PC-9 (cell line): ENCODE measurements around the gene FAM47E. TPM values are rescaled to one million over a fixed set of nuclear protein-coding genes. Genes with fewer than 3 reads are reported as not detected.
A peak's percentile ranks its signal among the peaks of the same experiment; 100 is the strongest.

Experiments used
- BruUV-seq: library from RNA; stranded (reverse); fragments of 400-500 nt; replicated peaks from 2 replicates; lab custom pipeline; 2021; lab: Mats Ljungman, UMichigan
- CTCF ChIA-PET: fragments of 300-600 bp; sonication (Branson Sonifier 250); formaldehyde crosslinking; loops from one replicate; lab custom pipeline; 2022; ENCODE audit warnings: antibody characterized with exemption; lab: Charles Lee
- POLR2A ChIA-PET: fragments of 300-600 bp; sonication (Branson Sonifier 250); formaldehyde crosslinking; loops from one replicate; lab custom pipeline; 2022; ENCODE audit warnings: antibody characterized with exemption; ENCODE audit not compliant: unreplicated experiment; lab: Charles Lee
- DNase-seq, 2 experiments: peaks; one replicate each; pipeline versions ENCODE4 v3.0.0 to v3.0.0-alpha.2; 2015 to 2022; ENCODE audit warnings: mixed read lengths in 1 of 2
- H2AFZ ChIP-seq: fragments of 200-600 bp; sonication (generic); 2 replicates; pipeline ENCODE4 v1.8.1; 2017; ENCODE audit warnings: antibody characterized with exemption
- H3F3A ChIP-seq: fragments of 200-600 bp; sonication (generic); 2 replicates; pipeline ENCODE4 v1.8.1; 2017; ENCODE audit warnings: antibody characterized with exemption, mild to moderate bottlenecking, low read depth; ENCODE audit not compliant: insufficient read depth
- H3K27ac ChIP-seq: fragments of 200-600 bp; sonication (generic); 2 replicates; pipeline ENCODE4 v1.6.1; 2016; ENCODE audit warnings: mixed run types
- H3K27me3 ChIP-seq: fragments of 200-600 bp; sonication (generic); 2 replicates; pipeline ENCODE4 v1.6.1; 2016; ENCODE audit warnings: low read depth, mixed run types; ENCODE audit not compliant: insufficient read depth
- H3K36me3 ChIP-seq: fragments of 200-600 bp; sonication (generic); 2 replicates; pipeline ENCODE4 v1.6.1; 2016; ENCODE audit warnings: low read depth, mixed run types
- H3K4me1 ChIP-seq: fragments of 200-600 bp; sonication (generic); replicated peaks from 2 replicates; pipeline ENCODE4 v1.6.1; 2016; ENCODE audit warnings: mixed run types; ENCODE audit not compliant: insufficient read depth
- H3K4me2 ChIP-seq: fragments of 200-600 bp; sonication (generic); 2 replicates; pipeline ENCODE4 v1.6.1; 2017; ENCODE audit warnings: mixed run types
- H3K4me3 ChIP-seq: fragments of 200-600 bp; sonication (generic); 2 replicates; pipeline ENCODE4 v1.6.1; 2016; ENCODE audit warnings: mixed run types
- H3K79me2 ChIP-seq: fragments of 200-600 bp; sonication (generic); 2 replicates; pipeline ENCODE4 v1.6.1; 2017; ENCODE audit warnings: low read depth, mixed run types
- H3K9me2 ChIP-seq: fragments of 200-600 bp; sonication (generic); 2 replicates; pipeline ENCODE4 v1.8.1; 2017; ENCODE audit warnings: mild to moderate bottlenecking; ENCODE audit not compliant: insufficient read depth
- H3K9me3 ChIP-seq: fragments of 200-600 bp; sonication (generic); 2 replicates; pipeline ENCODE4 v1.8.1; 2016; ENCODE audit warnings: low read depth; ENCODE audit not compliant: insufficient read depth
- H4K20me1 ChIP-seq: fragments of 200-600 bp; sonication (generic); 2 replicates; pipeline ENCODE4 v1.8.1; 2017; ENCODE audit not compliant: insufficient read depth
- EZH2 ChIP-seq: fragments of 200-600 bp; sonication (generic); IDR thresholded peaks from 2 replicates; pipeline ENCODE4 v1.8.0; 2017; ENCODE audit warnings: antibody characterized with exemption, low read depth
- intact Hi-C: fragments of 100-400 bp; cut with micrococcal nuclease; formaldehyde crosslinking; loops from one replicate; pipeline ENCODE4 v1.10.0; 2022; ENCODE audit not compliant: unreplicated experiment
- total RNA-seq: library from RNA; stranded (reverse); gene quantifications from 2 replicates; pipeline ENCODE4 v1.2.3, GENCODE V29; 2021
- TF ChIP-seq, protein P1 (sequence below): fragments of 200-600 bp; sonication (generic); conservative IDR thresholded peaks from 2 replicates; pipeline ENCODE4 v1.6.1; 2017; ENCODE audit warnings: mixed run types, antibody characterized with exemption, mild to moderate bottlenecking, moderate library complexity

FAM47E gene
- total RNA-seq, 1 experiment from 2014 or later, result 2.2 TPM

DNA sequence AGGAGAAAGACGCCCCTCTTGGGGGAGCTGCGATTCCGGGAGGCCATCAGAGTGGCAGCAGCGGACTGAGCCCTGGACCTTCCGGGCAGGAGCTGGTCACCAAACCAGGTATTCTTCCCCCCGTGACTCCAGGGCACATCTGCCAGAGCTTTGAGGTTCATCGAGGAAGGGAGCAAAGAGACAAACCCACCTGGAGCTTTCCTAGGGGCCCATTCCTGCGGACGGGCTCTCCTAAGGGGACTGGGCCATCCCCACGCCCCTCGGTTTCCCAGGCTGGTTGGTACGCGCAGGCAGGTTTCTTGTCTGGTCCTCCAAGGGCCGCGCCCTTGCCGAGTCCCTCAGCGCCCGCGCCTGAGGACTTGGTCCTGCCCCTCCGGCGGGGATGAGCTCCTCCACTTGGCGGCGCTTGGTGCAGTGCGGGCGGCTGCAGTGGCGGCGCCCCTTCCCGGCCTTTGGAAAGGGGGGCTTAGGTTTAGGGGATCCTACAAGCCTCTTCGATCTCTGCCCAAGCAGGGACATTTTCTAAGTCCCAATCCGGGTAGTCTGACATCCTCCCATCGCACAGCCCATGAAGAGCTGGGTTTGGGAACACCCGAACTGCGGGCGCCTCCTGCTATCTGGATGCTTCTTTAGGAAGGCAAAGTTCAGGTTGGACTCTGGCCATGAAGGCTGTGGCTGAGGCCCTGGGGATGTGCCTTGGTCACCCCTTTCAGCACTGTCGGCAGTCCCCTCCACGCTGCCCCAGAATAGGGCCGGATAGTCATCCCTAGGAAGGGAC, 55.5 kb downstream of the FAM47E start:
- no peaks in the 10 kb centered on the region for H4K20me1 ChIP-seq
- CTCF ChIA-PET, result no interaction called here
- BruUV-seq, result TSS peak; percentile 59
- peaks cover 3% of the 10 kb centered on the region; the same call in 1 of the 2 replicates for H3F3A ChIP-seq
- POLR2A ChIA-PET, result interaction anchor here (0.5 kb wide), 2 partner anchors 81 to 279 kb away, joined by 3 read pairs; no protein-coding TSS in a partner anchor
- intact Hi-C loops, result loop anchor here (2.0 to 5.0 kb wide), 4 partner anchors 55 to 125 kb away; partner anchors contain the start of genes FAM47E and SCARB2
- peak overlapping the region; percentile 97 for H2AFZ ChIP-seq
- no peaks in the 10 kb centered on the region for H3K27me3 ChIP-seq
- DNase-seq, result peak in 1 of 2 experiments; percentile 48
- no peaks in the 10 kb centered on the region for H3K79me2 ChIP-seq
- H3K4me1 ChIP-seq, result peaks cover 13% of the 10 kb centered on the region
- no peaks in the 10 kb centered on the region for H3K36me3 ChIP-seq
- peak overlapping the region; percentile 88 for H3K4me2 ChIP-seq
- no peaks in the 10 kb centered on the region for H3K9me3 ChIP-seq
- H3K27ac ChIP-seq, result peak overlapping the region; percentile 58
- no peaks in the 10 kb centered on the region for H3K9me2 ChIP-seq
- no peak for TF ChIP-seq EZH2
- TF ChIP-seq, protein P1, sequence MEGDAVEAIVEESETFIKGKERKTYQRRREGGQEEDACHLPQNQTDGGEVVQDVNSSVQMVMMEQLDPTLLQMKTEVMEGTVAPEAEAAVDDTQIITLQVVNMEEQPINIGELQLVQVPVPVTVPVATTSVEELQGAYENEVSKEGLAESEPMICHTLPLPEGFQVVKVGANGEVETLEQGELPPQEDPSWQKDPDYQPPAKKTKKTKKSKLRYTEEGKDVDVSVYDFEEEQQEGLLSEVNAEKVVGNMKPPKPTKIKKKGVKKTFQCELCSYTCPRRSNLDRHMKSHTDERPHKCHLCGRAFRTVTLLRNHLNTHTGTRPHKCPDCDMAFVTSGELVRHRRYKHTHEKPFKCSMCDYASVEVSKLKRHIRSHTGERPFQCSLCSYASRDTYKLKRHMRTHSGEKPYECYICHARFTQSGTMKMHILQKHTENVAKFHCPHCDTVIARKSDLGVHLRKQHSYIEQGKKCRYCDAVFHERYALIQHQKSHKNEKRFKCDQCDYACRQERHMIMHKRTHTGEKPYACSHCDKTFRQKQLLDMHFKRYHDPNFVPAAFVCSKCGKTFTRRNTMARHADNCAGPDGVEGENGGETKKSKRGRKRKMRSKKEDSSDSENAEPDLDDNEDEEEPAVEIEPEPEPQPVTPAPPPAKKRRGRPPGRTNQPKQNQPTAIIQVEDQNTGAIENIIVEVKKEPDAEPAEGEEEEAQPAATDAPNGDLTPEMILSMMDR, result no peak; the same call in 1 of the 2 replicates
- peak overlapping the region; percentile 87 for H3K4me3 ChIP-seq

DNA sequence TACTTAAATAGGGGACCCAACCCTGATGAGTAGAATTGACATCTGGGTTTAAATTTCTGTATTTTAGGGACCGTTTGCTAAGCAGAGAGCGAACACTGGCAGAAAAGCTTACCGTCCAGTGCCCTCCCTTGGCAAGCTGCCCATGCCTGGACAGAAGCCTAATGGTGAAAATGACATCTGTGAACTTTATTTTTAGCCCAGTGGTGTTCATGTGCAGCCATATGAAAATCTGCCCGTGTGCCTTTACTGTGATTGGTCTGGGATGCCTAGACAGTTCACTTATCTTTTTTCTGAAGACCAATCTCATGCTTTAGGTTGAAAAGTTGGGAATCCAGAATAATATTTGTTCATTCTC, 56.1 kb downstream of the FAM47E start:
- Histone ChIP-seq H3K4me3 (peak overlapping the region; percentile 87; the same call in 1 of the 2 replicates), H3K4me1 (peaks cover 9% of the 10 kb centered on the region; the same call in 1 of the 2 replicates), H3K4me2 (peak overlapping the region; percentile 88), H3K9me3 (no peaks in the 10 kb centered on the region), H3K79me2 (no peaks in the 10 kb centered on the region), H3F3A (no peaks in the 10 kb centered on the region), H3K36me3 (no peaks in the 10 kb centered on the region), H3K27me3 (no peaks in the 10 kb centered on the region), H3K27ac (no peak overlapping the region), H4K20me1 (no peaks in the 10 kb centered on the region), H3K9me2 (no peaks in the 10 kb centered on the region), H2AFZ (peak overlapping the region; percentile 97)
- intact Hi-C loops, result loop anchor here (2.0 to 5.0 kb wide), 4 partner anchors 55 to 125 kb away; partner anchors contain the start of genes FAM47E and SCARB2
- no TSS peak for BruUV-seq
- ChIA-PET POLR2A (no interaction called here), CTCF (no interaction called here)
- TF ChIP-seq, protein P1, result no peak
- no peak for TF ChIP-seq EZH2
- DNase-seq, result no peak

DNA sequence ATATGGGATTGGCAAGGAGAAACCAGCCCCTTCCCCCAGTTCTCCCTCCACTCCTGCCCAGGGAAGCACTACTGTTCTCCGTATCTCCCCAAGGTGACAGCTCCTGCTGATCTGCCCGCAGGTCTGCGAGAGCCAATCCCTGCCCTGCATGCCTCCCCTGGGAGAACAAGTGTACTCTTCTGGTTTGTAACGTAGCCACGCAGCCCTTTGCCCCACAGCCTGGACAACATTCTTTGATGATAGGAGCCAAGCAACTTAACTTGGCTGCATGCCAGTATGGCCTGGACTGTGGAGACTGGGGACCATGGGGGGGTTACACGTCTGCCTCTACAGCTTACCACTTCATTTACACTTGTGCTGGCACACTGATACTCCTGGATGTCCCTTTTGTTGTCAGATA, 57.0 kb downstream of the FAM47E start:
- ChIA-PET POLR2A (interaction anchor here (0.5 kb wide), 1 partner anchor 30 kb away, joined by 3 read pairs; no protein-coding TSS in a partner anchor), CTCF (no interaction called here)
- Histone ChIP-seq H3K79me2 (no peaks in the 10 kb centered on the region), H3K27ac (no peak overlapping the region), H3K4me1 (peaks cover 9% of the 10 kb centered on the region; the same call in 1 of the 2 replicates), H4K20me1 (no peaks in the 10 kb centered on the region), H3F3A (no peaks in the 10 kb centered on the region), H3K27me3 (no peaks in the 10 kb centered on the region), H3K36me3 (no peaks in the 10 kb centered on the region), H3K9me3 (no peaks in the 10 kb centered on the region), H3K9me2 (no peaks in the 10 kb centered on the region), H3K4me2 (no peak overlapping the region), H3K4me3 (no peak overlapping the region), H2AFZ (no peak overlapping the region)
- no peak for DNase-seq
- intact Hi-C loops, result loop anchor here (5.0 kb wide), 2 partner anchors 56 to 126 kb away; partner anchors contain the start of gene FAM47E
- BruUV-seq, result no TSS peak
- TF ChIP-seq EZH2, result no peak
- TF ChIP-seq, protein P1, result no peak
